HG03439 (cell line): ENCODE measurements around the gene NPLOC4.
A peak's percentile ranks its signal among the peaks of the same experiment; 100 is the strongest.

ENCODE experiments used
- ATAC-seq: cut with Tn5 transposase; IDR thresholded peaks from one replicate; pipeline ENCODE4 v1.9.1; 2021; ENCODE audit warnings: mild to moderate bottlenecking, moderate library complexity; ENCODE audit not compliant: unreplicated experiment

Gene NPLOC4

DNA sequence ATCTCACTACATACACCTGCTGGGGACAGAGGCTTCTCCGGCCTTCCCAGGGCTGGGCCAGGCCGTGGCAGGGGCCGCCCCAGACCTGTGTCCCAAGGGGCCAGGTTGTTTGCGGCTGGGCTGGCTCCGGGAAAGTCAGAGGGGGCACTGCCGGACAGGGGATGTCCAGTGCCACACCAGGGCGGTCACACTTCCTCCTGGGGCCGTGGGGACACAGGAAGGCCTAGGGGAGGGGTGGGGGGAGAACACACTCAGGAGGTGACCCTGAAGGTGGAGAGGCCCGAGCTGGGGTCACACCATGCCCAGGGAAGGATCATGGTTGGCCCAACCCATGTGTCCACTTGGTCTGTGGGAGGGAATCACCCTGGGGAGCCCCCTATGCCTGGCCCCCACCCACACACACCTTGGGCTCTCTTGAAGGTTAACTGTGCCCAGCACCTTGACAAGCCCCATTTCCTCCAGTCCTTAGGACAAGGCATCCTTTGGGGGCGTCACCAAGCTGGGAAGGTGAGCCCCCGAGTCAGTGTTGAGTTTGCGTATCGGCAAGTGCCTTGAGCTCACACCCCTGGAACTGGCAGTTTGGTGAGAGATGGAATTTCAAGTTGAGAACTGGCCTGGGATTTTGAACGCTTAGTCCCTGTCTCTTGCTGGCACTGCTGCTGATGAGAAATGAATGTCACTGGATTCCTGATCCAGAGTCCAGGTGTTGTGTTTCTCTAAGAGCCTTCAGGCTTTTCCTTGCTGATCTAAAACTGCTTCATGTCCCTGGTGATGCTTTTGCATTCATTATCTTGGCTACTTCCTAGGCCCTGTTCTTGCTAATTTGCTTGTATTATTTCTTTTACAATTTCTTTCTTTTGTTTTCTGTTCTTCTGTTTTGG, 116.7 kb downstream of the NPLOC4 start:
- no peak for ATAC-seq

DNA sequence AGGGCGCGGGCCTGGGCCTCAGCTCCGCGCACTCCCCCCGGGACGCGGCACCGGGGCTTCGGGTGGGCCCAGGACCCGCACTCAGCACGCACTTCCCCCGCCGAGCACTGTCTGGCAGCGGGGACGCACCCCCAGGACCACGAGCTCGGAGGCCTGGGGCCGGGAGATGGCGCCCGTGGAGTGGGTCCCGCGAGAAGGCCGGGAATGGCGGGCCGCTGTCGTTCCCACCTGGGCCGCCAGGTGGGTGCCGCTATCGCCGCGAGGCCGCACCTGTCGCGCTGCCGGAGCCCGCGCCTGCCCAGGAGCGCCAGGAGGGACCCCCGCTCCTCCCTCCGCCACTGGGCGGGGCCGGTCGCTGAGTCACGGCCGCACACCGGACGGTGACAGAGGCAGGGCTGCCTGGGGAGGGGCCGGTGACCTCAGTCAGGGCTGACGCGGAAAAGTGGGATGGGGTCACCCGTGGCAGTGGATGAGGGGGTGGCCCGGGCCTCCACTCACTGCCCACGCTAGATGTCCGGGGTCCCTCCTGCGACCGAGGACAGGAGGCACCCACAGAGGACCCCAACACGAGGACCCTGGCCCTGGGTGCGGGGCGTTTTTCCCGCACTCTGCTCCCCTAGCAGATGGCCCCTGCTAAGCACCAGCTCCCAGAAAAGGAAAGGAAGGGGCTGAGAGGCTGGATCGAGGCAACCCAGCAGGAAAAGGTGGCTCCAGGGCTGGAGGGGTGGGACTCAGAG, 117.5 kb downstream of the NPLOC4 start:
- ATAC-seq, result no peak

DNA sequence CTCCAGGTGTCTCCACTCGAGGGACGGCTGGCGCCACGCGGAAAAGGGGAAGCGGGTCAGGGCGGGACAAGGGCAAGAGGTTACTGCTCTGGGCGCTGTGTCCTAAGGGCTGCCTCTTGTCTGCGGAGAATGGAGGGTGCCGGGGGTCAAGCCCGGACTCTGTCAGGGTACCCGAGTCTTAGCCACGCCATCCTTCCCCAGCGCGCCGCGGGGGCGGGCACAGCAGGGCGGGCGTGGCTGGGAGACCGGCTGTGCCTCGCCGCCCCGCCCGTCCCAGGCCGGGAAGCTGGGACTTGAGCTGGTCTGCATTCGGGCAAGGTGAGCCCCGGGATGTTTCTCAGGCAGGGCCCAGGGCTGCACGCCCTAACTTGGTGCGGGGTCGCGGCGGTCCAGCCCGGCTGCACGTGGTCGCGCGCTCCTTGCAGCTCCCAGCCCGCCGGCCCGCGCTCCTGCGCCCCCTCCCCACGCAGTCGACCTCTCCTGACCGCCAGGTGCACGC, 118.1 kb downstream of the NPLOC4 start:
- ATAC-seq, result no peak

DNA sequence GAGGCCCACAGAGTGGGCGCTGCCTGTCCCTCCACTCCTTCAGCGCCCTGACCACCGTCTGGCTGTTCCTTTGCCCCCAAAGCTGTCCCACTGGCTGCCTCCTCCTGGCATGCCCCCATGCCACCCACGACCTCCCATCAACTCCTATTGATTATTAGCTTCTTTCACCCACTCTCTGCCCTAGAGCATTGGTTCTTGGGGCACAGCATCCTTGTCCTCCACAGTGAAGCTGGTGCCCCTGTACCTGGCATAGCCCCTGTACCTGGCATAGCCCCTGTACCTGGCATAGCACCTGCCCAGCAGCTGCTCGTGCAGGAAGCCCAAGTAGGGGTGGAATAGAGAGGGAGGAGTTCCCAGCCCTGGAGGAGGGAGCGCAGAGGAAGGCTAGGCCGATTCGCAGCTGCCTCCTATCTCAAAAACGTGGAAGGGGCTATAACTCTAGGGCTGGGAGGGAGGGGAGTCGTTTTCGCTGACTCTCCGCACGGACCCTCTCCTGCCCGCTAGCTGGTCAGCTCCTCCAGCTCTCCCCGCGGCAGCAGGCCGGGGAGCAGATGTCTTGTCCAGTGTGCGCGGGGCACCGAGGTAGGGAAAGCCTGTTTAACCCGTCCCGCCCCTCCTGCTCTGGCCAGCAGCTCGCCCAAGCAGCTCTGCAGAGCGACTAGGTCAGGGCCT, 118.7 kb downstream of the NPLOC4 start:
- no peak for ATAC-seq

DNA sequence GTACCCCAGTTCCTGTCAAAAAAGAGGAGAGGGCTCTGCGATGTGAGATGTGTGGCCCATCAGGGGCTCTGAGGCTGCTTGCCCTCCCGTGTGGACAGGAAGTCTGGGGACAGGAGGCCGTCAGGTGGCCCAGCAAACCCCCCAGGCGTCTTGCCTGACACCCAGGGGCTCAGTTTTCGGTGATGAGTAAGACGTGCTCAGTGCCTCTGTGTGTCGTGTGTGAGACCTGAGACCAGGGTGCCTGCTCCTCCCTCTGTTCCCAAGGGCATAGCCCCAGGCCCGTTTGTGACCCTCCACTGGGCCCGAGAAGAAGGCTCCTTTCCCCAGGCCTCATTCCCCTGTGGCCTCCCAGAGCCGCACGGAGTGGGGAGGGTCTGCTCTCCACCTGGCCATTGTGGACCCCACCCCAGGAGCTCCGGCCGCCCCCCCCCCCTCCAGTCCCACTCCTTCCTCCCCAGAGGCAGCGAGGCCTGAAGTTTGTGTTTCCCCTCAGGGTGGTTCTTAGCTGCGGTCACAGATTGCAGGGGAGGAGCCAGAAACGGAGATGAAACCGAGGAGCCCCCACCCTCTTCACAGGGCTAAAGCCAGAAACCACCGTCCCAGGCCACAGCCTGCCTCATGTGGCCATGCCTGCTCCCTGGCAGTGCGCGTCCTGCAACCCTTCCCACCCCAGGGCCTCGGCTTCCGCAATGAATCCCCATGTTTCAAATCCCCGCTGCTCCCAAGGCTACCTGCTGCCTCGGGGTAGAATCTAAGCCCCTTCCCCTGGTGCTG, 119.4 kb downstream of the NPLOC4 start:
- ATAC-seq, result peak; percentile 17

DNA sequence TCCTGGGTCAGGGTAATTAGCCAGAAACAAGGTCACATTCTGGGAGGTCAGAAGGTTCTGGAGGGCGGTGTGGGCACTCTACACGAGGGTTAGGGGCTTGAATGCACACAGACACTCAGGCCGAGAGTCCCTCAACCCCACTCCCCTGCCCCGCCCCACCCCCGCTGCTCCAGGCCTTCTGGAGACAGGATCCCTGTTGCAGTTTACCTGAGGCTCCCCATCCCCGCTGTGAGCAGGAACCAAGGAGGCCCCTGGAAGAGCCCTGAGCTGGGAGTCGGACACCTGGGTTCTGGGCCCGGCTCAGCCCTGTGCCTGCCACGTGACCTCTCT, 119.9 kb downstream of the NPLOC4 start:
- no peak for ATAC-seq

DNA sequence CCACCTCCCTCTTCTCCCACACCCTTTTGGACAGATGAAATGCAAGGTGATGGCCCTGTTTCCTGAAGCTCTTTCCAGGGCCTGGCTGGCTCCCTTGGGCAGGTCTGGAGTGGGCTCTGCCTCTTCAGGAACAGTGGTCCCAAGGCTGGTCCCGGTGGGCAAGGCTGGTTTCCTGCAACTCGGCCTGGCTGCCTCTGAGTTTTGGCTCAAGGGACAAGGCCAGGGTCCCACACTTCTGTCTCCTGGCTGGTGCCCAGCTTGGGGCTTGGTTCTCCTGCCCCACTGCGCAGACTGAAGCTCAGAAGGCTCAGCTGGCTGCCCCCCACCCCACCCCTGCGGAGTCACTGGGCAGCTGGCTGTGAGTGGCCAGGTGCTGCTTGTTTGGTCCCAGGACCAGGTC, 120.5 kb downstream of the NPLOC4 start:
- no peak for ATAC-seq

DNA sequence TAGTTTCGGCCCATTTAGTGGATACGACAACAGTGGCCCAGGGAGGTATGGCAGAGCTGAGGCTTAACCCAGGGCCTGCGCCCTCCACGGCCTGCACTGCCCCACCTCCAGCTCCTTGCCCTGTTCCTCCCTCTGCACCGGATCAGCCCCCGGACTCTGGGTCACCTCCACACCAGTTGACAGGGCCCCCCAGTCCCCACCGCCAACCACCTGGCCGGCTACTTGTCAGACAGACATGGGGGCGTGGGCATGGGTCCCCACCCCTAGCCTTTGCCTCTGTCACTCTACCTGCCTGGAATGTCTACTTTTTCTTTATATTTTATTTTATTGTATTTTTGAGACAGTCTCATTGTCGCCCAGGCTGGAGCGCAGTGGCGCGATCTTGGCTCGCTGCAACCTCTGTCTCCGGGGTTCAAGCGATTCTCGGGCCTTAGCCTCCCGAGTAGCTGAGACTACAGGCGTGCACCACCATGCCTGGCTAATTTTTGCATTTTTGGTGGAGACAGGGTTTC, 121.3 kb downstream of the NPLOC4 start:
- ATAC-seq, result no peak

DNA sequence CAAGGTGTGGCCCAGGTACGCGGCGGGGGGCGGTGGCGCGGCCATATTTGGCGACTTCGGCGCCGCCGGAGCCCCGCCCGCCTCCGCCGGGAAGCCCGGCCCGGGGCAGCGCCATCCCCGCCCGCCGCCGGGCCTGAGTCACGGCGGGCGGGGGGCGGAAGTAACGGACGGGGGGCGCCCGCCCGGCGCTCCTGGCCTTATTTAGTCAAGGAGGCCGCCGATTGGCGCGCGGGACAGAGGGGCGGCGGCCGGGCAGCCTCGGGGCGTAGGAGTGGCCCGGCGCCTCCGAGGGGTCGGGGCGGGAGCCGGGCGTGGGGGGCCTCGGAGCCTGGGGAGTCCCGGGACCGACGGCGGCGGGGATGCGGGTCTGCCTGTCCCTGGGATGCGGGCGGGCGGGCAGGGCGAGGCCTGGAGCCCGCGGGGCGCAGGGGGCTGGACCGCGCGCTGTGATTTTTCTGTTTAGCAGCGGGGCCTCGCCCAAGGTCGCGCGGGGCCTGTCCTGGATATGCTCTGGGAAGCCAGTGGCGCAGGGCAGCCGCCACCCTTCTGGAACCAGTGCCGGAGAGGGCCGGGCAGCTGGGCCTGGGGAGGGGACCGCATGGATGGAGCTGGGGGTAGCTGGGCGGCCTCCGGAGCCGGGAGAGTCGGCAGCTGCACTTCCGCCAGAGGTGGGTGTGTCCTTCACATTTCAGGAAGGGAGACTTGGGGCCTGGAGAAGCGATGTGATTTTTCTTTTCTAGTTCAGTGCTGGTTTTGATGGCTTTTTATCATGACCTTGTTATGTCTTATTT, 122.0 kb downstream of the NPLOC4 start:
- no peak for ATAC-seq

DNA sequence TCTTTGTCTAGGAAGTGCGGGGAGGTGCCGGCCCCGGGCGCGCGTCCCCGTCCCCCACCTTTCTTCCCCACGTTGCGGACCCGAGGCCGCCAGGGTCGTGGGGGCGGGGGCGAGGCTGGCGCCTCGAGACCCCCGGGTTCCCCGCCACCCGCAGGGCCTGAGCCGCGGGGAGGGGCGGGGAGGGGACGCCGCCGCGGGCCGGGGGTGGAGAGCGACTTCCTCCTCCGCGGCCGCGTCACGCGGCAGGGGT, 122.5 kb downstream of the NPLOC4 start:
- ATAC-seq, result no peak

DNA sequence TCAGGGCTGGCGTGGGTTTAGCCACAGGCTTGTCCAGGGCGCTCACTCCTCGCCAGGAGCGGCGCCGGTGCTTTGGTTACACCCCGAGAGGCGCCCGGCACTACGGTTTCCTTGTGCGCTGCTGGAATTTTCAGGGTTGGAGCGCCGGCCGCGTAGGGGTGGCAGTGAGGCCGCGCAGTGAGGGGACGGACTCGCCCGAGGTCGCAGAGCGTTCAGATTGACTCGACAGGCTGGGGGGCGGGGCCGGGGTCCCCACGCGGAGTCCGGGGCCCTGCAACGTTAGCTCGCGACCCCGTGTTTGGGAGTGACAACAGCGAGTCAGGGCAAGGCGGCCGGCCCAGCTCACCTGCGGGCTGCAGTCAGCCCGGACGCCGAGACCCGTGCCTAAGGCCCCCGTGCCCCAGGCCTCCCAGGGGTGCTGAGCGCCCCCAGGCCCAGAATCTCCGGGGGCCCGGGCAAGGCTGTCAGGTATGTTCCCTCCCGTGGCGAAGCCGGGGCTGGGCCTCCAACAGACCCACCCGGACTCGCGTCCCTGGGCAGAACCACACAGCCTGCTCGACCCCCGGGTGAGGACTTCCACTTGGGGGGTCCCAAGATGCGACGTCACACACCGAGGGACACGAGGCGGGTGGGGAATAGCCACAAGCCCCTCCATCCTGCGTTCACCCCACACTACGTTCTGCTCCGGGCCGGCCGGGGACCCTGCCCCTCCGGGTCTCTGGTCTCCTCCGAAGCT, 123.0 kb downstream of the NPLOC4 start:
- no peak for ATAC-seq

DNA sequence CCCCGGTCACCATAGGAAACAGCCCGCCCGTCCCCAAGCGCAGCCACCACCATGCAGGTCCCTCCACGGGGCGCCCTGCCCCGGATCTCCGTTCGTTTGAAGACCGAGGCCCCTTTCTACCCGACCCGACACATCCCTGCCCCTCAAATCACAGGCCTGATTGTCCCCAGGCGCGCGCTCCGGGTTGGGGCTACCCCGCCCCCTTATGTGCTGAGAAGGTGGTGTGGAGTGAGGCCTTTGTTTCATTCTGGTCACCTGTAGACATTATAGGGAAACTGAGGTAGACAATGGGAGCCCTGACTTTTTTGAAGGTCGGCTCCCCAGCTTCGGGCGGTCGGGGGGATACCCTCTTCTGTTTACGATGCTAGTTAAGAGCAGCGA, 123.5 kb downstream of the NPLOC4 start:
- ATAC-seq, result no peak

DNA sequence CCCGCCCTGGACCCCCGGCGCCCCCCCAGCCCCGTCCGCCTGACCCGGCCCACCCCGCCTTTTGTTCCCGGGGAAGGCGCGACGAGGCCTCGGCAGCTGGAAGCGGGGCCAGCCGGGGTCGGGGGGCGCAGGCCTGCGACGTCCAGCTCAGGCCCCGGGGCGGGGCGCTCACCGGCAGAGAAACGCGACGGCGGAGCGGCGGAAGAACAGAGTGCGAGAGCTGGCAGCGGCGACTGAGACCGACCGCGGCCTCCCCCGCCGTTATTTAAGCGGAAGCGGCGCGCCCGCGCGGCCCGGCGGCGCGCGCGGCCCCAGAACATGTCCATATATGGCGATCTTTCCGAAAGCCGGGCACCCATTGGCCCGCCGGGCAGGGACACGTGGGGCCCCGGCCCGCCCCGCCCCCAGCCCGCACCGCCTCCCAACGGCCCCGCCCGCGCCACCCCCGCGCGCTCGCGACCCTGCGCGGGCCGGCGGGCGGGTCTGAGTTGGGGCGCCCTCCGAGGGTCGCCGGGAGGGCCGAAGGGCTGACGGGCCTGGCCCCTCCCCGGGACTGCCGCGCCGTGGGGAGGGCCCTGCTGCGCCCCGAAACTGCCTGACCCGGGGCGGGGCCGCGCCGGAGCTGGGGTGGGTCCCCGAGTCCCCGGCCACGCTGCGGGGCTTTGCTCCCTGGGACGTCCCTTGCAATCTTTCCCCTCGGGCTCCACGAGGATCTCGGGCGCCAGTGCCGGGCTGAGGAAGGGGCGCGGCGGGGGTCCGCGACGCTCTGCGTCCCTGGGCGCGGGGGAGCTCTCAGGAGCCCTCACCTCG, 124.1 kb downstream of the NPLOC4 start, which contains the start of gene ACTG1:
Gene ACTG1, minus strand, starts transcription at position 238 of the 810 bp plus-strand sequence. CDS start 445 bp downstream, outside the sequence.
- ATAC-seq, result peak; percentile 43

DNA sequence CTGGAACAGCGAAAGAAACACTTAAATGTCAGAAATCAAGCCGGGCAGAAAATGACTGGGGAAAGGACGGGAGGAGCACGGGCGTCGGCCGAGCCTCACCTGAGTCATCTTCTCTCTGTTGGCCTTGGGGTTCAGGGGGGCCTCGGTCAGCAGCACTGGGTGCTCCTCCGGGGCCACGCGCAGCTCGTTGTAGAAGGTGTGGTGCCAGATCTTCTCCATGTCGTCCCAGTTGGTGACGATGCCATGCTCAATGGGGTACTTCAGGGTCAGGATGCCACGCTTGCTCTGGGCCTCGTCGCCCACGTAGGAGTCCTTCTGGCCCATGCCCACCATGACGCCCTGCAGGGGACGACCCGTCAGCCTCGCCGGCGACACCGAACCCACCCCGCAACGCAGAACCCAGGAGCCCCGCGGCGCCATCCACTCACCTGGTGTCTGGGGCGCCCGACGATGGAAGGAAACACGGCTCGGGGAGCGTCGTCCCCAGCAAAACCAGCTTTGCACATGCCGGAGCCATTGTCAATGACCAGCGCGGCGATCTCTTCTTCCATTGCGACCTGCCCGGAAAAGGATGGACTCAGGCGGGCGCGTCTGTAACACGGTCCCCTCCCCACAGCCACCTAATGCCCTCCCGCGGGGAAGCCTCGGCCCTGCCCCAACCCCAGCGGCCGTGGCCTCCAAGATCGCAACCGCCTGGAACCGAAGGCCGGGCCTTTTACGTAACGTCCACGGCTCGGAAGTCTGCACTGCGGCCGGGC, 124.9 kb downstream of the NPLOC4 start:
- peak; percentile 2 for ATAC-seq

DNA sequence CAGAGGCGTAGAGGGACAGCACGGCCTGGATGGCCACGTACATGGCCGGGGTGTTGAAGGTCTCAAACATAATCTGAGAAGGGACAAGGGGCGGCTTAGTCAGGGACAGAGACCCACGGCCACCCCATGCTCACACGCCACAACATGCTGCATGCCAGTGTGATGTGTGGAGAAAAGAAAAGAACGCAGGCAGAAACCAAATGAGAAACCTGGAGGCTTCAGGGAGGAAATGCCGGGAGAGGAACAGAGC, 125.4 kb downstream of the NPLOC4 start:
- no peak for ATAC-seq

DNA sequence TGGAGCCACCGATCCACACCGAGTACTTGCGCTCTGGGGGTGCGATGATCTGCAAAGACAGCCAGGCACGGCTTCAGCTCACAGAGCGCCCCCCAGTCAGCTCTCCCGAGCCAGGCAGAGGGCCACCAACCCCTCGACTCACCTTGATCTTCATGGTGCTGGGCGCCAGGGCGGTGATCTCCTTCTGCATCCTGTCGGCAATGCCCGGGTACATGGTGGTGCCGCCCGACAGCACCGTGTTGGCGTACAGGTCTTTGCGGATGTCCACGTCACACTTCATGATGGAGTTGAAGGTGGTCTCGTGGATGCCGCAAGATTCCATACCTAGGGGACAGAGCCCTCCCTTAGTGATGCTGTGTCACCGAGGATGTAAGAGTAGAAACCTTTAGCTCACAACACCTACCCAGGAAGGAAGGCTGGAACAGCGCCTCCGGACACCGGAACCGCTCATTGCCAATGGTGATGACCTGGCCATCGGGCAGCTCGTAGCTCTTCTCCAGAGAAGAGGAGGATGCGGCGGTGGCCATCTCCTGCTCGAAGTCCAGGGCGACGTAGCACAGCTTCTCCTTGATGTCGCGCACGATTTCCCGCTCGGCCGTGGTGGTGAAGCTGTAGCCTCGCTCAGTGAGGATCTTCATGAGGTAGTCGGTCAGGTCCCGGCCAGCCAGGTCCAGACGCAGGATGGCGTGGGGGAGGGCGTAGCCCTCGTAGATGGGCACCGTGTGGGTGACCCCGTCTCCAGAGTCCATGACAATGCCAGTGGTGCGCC, 125.9 kb downstream of the NPLOC4 start:
- no peak for ATAC-seq
